ENCODE data around the gene RPLP2.
A peak's percentile ranks its signal among the peaks of the same experiment; 100 is the strongest.

The RPLP2 gene

GRCh38 chr11:819129-819931 is 9.6 kb downstream of the RPLP2 start (continued):
- no peak for TF ChIP-seq ZNF404 (tag by site-specific recombination; IDR thresholded peaks at IDR 0.05)
- TF ChIP-seq ZNF335 (tag by site-specific recombination; conservative IDR thresholded peaks at IDR 0.05) = no peak
- TF ChIP-seq HOXA7 (CRISPR knock-in tag; IDR thresholded peaks at IDR 0.05; ENCODE audit: borderline replicate concordance) = no peak
- TF ChIP-seq ZNF560 (tag by site-specific recombination; IDR thresholded peaks at IDR 0.05; ENCODE audit: borderline replicate concordance) = no peak
- no peak for TF ChIP-seq ZNF654 (tag by site-specific recombination; IDR thresholded peaks at IDR 0.05; ENCODE audit: low read depth)
- TF ChIP-seq ZNF670 (tag by site-specific recombination; IDR thresholded peaks at IDR 0.05; ENCODE audit: low read depth) = no peak
- TF ChIP-seq ZNF214 (tag by site-specific recombination; IDR thresholded peaks at IDR 0.05; ENCODE audit: borderline replicate concordance) = no peak
- TF ChIP-seq GLIS1 (tag by site-specific recombination; IDR thresholded peaks at IDR 0.05) = peak; percentile 88
- 0 out of 2 replicates have a peak, but pooled peaks have one; percentile 77 for TF ChIP-seq HOXC10 (CRISPR knock-in tag; IDR thresholded peaks at IDR 0.05)
- no peak for TF ChIP-seq ZNF223 (tag by site-specific recombination; IDR thresholded peaks at IDR 0.05)
- TF ChIP-seq ZNF549 (tag by site-specific recombination; IDR thresholded peaks at IDR 0.05) = no peak
- no peak for TF ChIP-seq ZNF37A (tag by site-specific recombination; IDR thresholded peaks at IDR 0.05)
- no peak for TF ChIP-seq ZNF221 (tag by site-specific recombination; IDR thresholded peaks at IDR 0.05; ENCODE audit: borderline replicate concordance)
- TF ChIP-seq ZNF843 (tag by site-specific recombination; IDR thresholded peaks at IDR 0.05) = no peak
- no peak for TF ChIP-seq ZNF513 (tag by site-specific recombination; IDR thresholded peaks at IDR 0.05)
- TF ChIP-seq ZNF776 (tag by site-specific recombination; IDR thresholded peaks at IDR 0.05; ENCODE audit: borderline replicate concordance) = no peak
- TF ChIP-seq ZBTB10 (tag by site-specific recombination; IDR thresholded peaks at IDR 0.05) = no peak
- no peak for TF ChIP-seq ZNF501 (tag by site-specific recombination; IDR thresholded peaks at IDR 0.05)
- no peak for TF ChIP-seq ZNF146 (tag by site-specific recombination; IDR thresholded peaks at IDR 0.05)
- no peak for TF ChIP-seq ZNF449 (tag by site-specific recombination; IDR thresholded peaks at IDR 0.05)
- no peak for TF ChIP-seq ZNF580 (tag by site-specific recombination; IDR thresholded peaks at IDR 0.05)
- TF ChIP-seq PRDM4 (tag by site-specific recombination; IDR thresholded peaks at IDR 0.05) = no peak
- TF ChIP-seq ZNF544 (tag by site-specific recombination; IDR thresholded peaks at IDR 0.05) = no peak
- TF ChIP-seq ZBTB8A (tag by site-specific recombination; IDR thresholded peaks at IDR 0.05) = peak; percentile 90
- no peak for TF ChIP-seq ZNF133 (tag by site-specific recombination; IDR thresholded peaks at IDR 0.05)
- peak; percentile 69 for TF ChIP-seq PATZ1 (tag by site-specific recombination; IDR thresholded peaks at IDR 0.05)
- no peak for TF ChIP-seq ZNF175 (tag by site-specific recombination; IDR thresholded peaks at IDR 0.05)
- TF ChIP-seq ZNF157 (tag by site-specific recombination; IDR thresholded peaks at IDR 0.05) = no peak
- no peak for TF ChIP-seq ZNF354C (tag by site-specific recombination; IDR thresholded peaks at IDR 0.05; ENCODE audit: borderline replicate concordance, low read depth)
- TF ChIP-seq OVOL3 (tag by site-specific recombination; IDR thresholded peaks at IDR 0.05) = no peak
- TF ChIP-seq ZSCAN23 (tag by site-specific recombination; IDR thresholded peaks at IDR 0.05) = no peak

Measured in HEK293 (cell line).